ENCODE results near the gene COL9A3. TPM values are rescaled to one million over a fixed set of nuclear protein-coding genes. Genes with fewer than 3 reads are reported as not detected.

COL9A3 gene
- total RNA-seq, 3 donors from 2014 or later (not counting 1 experiment from before 2014, with no cell fraction given), result 1.9 TPM; not detected in 2

DNA sequence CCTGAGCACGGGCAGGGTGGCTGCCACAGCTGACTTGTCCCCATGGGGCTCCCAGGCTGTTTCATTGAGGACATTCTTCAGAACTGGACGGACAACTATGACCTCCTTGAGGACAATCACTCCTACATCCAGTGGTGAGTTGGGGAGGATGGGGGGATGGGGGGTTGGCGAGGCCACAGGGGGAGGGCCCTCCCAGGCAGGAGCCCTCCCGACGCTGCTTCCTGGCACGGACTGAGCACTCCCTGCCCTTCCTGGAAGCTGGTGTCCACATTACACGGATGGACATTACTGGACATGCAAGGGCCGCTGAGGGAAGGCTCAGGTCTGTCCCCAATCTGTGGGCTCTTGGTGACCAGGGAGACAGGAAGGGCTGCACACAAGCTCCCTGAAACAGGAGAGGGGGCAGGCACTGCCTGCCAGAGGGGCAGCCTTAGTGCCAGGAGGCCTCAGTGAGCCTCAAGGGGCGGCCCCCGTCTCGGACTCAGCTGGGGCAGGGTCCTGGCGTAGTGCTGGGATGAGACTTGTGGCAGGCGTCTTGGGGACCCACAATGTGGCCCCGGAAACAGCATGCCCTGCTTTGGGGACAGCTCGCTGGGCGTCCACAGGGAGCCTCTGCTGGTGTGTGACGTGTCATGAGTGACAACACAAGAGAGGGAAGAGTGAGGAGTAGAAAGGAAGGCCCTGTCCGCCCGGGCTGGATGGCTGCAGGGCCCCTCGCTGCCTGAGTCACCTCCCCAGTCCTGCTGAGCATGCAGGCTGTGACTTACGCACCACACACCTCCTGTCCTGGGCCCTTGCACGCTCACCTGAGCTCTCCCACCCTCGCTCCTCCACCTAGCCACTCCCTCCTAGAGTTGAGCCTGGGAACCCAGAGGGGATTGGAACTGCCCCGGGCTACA is 7.1 kb upstream of the COL9A3 start:
- H3K36me3 ChIP-seq (ENCODE audit: control insufficient read depth, insufficient read depth, low read length), result peaks cover 57% of the 10 kb centered on the region
- intact Hi-C loops (cut with micrococcal nuclease), result loop anchor here (10.0 kb wide), 1 partner anchor 125 kb away; the partner anchor contains the start of gene GID8
- ATAC-seq, result no peak

GRCh38 chr20:62811320-62811719 is 5.5 kb upstream of the COL9A3 start:
- Histone ChIP-seq H3K4me3 (ENCODE audit: low read length) (no peak overlapping the region), H3K36me3 (ENCODE audit: control insufficient read depth, insufficient read depth, low read length) (peaks cover 57% of the 10 kb centered on the region), H3K4me1 (ENCODE audit: control insufficient read depth, insufficient read depth, low read length) (peaks cover 40% of the 10 kb centered on the region), H3K9me3 (ENCODE audit: control insufficient read depth, insufficient read depth, low read length) (no peaks in the 10 kb centered on the region), H3K27ac (ENCODE audit: low read length) (no peak overlapping the region), H3K27me3 (ENCODE audit: control insufficient read depth, insufficient read depth, low read length) (peaks cover 14% of the 10 kb centered on the region)
- intact Hi-C loops (cut with micrococcal nuclease), result no loop called here
- Mint-ChIP-seq H3K27ac (no peak overlapping the region), H3K4me3 (no peak overlapping the region), H3K4me1 (peaks cover 0 to 8% of the 10 kb centered on the region in 2 donors), H3K9me3 (no peaks in the 10 kb centered on the region), H3K36me3 (no peaks in the 10 kb centered on the region), H3K27me3 (ENCODE audit: low read depth in 2 of 2) (peaks cover 0 to 2% of the 10 kb centered on the region in 2 donors)
- ATAC-seq (no peak), DNase-seq (no peak)
- TF ChIP-seq, protein P1, sequence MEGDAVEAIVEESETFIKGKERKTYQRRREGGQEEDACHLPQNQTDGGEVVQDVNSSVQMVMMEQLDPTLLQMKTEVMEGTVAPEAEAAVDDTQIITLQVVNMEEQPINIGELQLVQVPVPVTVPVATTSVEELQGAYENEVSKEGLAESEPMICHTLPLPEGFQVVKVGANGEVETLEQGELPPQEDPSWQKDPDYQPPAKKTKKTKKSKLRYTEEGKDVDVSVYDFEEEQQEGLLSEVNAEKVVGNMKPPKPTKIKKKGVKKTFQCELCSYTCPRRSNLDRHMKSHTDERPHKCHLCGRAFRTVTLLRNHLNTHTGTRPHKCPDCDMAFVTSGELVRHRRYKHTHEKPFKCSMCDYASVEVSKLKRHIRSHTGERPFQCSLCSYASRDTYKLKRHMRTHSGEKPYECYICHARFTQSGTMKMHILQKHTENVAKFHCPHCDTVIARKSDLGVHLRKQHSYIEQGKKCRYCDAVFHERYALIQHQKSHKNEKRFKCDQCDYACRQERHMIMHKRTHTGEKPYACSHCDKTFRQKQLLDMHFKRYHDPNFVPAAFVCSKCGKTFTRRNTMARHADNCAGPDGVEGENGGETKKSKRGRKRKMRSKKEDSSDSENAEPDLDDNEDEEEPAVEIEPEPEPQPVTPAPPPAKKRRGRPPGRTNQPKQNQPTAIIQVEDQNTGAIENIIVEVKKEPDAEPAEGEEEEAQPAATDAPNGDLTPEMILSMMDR (IDR thresholded peaks at IDR 0.05), result no peak
- WGBS (ENCODE audit: insufficient coverage), result 97% methylated on average over 21 of the region's 21 CpGs

More for the DNA sequence above, 7.1 kb upstream of the COL9A3 start:
- Histone ChIP-seq H3K4me1 (ENCODE audit: control insufficient read depth, insufficient read depth, low read length) (peaks cover 37% of the 10 kb centered on the region), H3K27me3 (ENCODE audit: control insufficient read depth, insufficient read depth, low read length) (peaks cover under 1% of the 10 kb centered on the region), H3K4me3 (ENCODE audit: low read length) (no peak overlapping the region), H3K27ac (ENCODE audit: low read length) (no peak overlapping the region), H3K9me3 (ENCODE audit: control insufficient read depth, insufficient read depth, low read length) (no peaks in the 10 kb centered on the region)
- Mint-ChIP-seq H3K4me3 (no peak overlapping the region), H3K27ac (no peak overlapping the region), H3K9me3 (no peaks in the 10 kb centered on the region), H3K36me3 (no peaks in the 10 kb centered on the region), H3K4me1 (peaks cover 0 to 15% of the 10 kb centered on the region in 2 donors), H3K27me3 (ENCODE audit: low read depth in 2 of 2) (peaks cover 0 to 2% of the 10 kb centered on the region in 2 donors)
- TF ChIP-seq, protein P1 (IDR thresholded peaks at IDR 0.05), result no peak
- DNase-seq, result no peak
- 96% methylated on average over 23 of the region's 24 CpGs for WGBS (ENCODE audit: insufficient coverage)

GRCh38 chr20:62811720-62812119 is 5.1 kb upstream of the COL9A3 start:
- ATAC-seq (no peak), DNase-seq (no peak)
- peaks cover 0 to 2% of the 10 kb centered on the region in 2 donors for H3K27me3 Mint-ChIP-seq (ENCODE audit: low read depth in 2 of 2)
- WGBS (ENCODE audit: insufficient coverage), result 90% methylated on average over 10 of the region's 10 CpGs
- no peaks in the 10 kb centered on the region for H3K9me3 ChIP-seq (ENCODE audit: control insufficient read depth, insufficient read depth, low read length)
- H3K27ac ChIP-seq (ENCODE audit: low read length), result no peak overlapping the region
- H3K4me3 ChIP-seq (ENCODE audit: low read length), result no peak overlapping the region
- no peak overlapping the region for H3K27ac Mint-ChIP-seq
- H3K9me3 Mint-ChIP-seq, result no peaks in the 10 kb centered on the region
- peaks cover 0 to 4% of the 10 kb centered on the region in 2 donors for H3K4me1 Mint-ChIP-seq
- no peak overlapping the region for H3K4me3 Mint-ChIP-seq
- TF ChIP-seq, protein P1 (IDR thresholded peaks at IDR 0.05), result no peak
- intact Hi-C loops (cut with micrococcal nuclease), result no loop called here
- peaks cover 39% of the 10 kb centered on the region for H3K4me1 ChIP-seq (ENCODE audit: control insufficient read depth, insufficient read depth, low read length)
- no peaks in the 10 kb centered on the region for H3K36me3 Mint-ChIP-seq
- H3K27me3 ChIP-seq (ENCODE audit: control insufficient read depth, insufficient read depth, low read length), result peaks cover 17% of the 10 kb centered on the region
- peaks cover 57% of the 10 kb centered on the region for H3K36me3 ChIP-seq (ENCODE audit: control insufficient read depth, insufficient read depth, low read length)

Data from natural killer cell (primary cell).